K562 (cell line): ENCODE measurements around the gene TNPO2. TPM values are rescaled to one million over a fixed set of nuclear protein-coding genes. Genes with fewer than 3 reads are reported as not detected.

Source experiments
- BCOR ChIP-seq: fragments of 450-650 bp; IDR thresholded peaks from 2 replicates; pipeline ENCODE4 v1.6.1; 2016
- BRCA1 ChIP-seq, 2 experiments: fragments of 450-650 bp in 1 of 2; sonication (generic) in 1 of 2; formaldehyde crosslinking in 1 of 2; IDR thresholded peaks; 2 replicates each; pipeline versions ENCODE4 v1.5.0 to v1.6.1; 2017 to 2020; ENCODE audit warnings: mild to moderate bottlenecking in 1 of 2, missing genetic modification reagents in 1 of 2
- C11orf30 ChIP-seq: fragments of 450-650 bp; IDR thresholded peaks from 2 replicates; pipeline ENCODE4 v1.6.1; 2016; ENCODE audit warnings: low read depth, mild to moderate bottlenecking
- CCAR2 ChIP-seq: fragments of 200-400 bp; formaldehyde crosslinking; IDR thresholded peaks from 2 replicates; pipeline ENCODE4 v1.6.1; 2017; ENCODE audit warnings: mild to moderate bottlenecking, low read depth, low read length
- COPS2 ChIP-seq: fragments of 450-650 bp; conservative IDR thresholded peaks from 2 replicates; pipeline ENCODE4 v1.6.1; 2016; ENCODE audit warnings: mild to moderate bottlenecking, moderate library complexity
- CREM ChIP-seq: IDR thresholded peaks from 2 replicates; pipeline ENCODE4 v1.6.1; 2014; ENCODE audit warnings: antibody characterized with exemption, low read depth
- ELF1 ChIP-seq: fragments of 200-800 bp; sonication (Bioruptor generic); IDR thresholded peaks from 2 replicates; pipeline ENCODE4 v1.6.1; 2016; ENCODE audit warnings: missing genetic modification characterization, missing compliant biosample characterization
- KLF6 ChIP-seq: fragments of 250-450 bp; sonication (Bioruptor Pico); IDR thresholded peaks from 2 replicates; pipeline ENCODE4 v1.4.0; 2020; ENCODE audit warnings: mild to moderate bottlenecking, moderate library complexity, borderline replicate concordance
- NCOR1 ChIP-seq: fragments of 450-650 bp; IDR thresholded peaks from 2 replicates; pipeline ENCODE4 v1.6.1; 2016; ENCODE audit warnings: mild to moderate bottlenecking, moderate library complexity
- NFIC ChIP-seq: fragments of 450-650 bp; IDR thresholded peaks from 2 replicates; pipeline ENCODE4 v1.6.1; 2017; ENCODE audit warnings: mild to moderate bottlenecking, inconsistent platforms
- NFYB ChIP-seq: IDR thresholded peaks from 2 replicates; pipeline ENCODE4 v1.6.1; 2011; ENCODE audit warnings: mild to moderate bottlenecking, moderate library complexity; ENCODE audit not compliant: insufficient read length; ENCODE audit errors: extremely low read depth
- POLR2A ChIP-seq: fragments of 450-650 bp; conservative IDR thresholded peaks from 2 replicates; pipeline ENCODE4 v1.6.1; 2016
- SAP30 ChIP-seq: fragments of 200-600 bp; sonication (generic); IDR thresholded peaks from 2 replicates; pipeline ENCODE4 v1.6.1; 2012; ENCODE audit warnings: borderline replicate concordance, low read depth, mild to moderate bottlenecking, moderate library complexity, low read length, control low read depth, inconsistent platforms; ENCODE audit not compliant: insufficient read depth, poor library complexity, severe bottlenecking
- SMARCA4 ChIP-seq: fragments of 450-650 bp; IDR thresholded peaks from 2 replicates; pipeline ENCODE4 v1.6.1; 2016
- WHSC1 ChIP-seq: IDR thresholded peaks from one replicate; pipeline ENCODE4 v1.6.1; 2012; ENCODE audit warnings: low read length, control low read depth, inconsistent platforms
- XRCC5 ChIP-seq: fragments of 200-400 bp; formaldehyde crosslinking; IDR thresholded peaks from 2 replicates; pipeline ENCODE4 v1.6.1; 2017; ENCODE audit warnings: low read depth, mild to moderate bottlenecking, low read length
- ZBTB17 ChIP-seq: fragments of 450-650 bp; formaldehyde crosslinking; IDR thresholded peaks from 2 replicates; pipeline ENCODE4 v1.4.0; 2020; ENCODE audit warnings: mild to moderate bottlenecking
- ZNF175 ChIP-seq: fragments of 200-800 bp; sonication (Bioruptor generic); IDR thresholded peaks from 2 replicates; pipeline ENCODE4 v1.6.1; 2016; ENCODE audit warnings: low read depth, mild to moderate bottlenecking, missing genetic modification characterization, missing compliant biosample characterization
- ZNF41 ChIP-seq: fragments of 250-450 bp; sonication (Bioruptor Pico); conservative IDR thresholded peaks from 2 replicates; pipeline ENCODE4 v1.4.0; 2020; ENCODE audit warnings: mild to moderate bottlenecking
- ZNF436 ChIP-seq: fragments of 250-450, 450-650 bp; sonication (Bioruptor Pico); formaldehyde crosslinking; IDR thresholded peaks from 2 replicates; pipeline ENCODE4 v1.7.0; 2020; ENCODE audit warnings: mild to moderate bottlenecking
- polyA plus RNA-seq, 8 experiments: library from polyadenylated mRNA; depleted of rRNA in 4 of 8; stranded (reverse) in 5 of 8; unstranded in 3 of 8; fragments of >200 nt; fragmentation: Nextera tagmentation in 2 of 8; fragmentation: Illumina TruSeq in 1 of 8; extraction: Ambion mirVana in 2 of 8; extraction: Trizol in 1 of 8; gene quantifications; 2 replicates each; pipeline versions ENCODE4 v1.2.1 to v1.2.3, GENCODE V29; 2011 to 2014; ENCODE audit warnings: inconsistent platforms in 1 of 8, missing spikeins in 1 of 8
- total RNA-seq, 7 experiments: library from RNA; depleted of rRNA in 6 of 7; stranded (reverse); fragments of >200 nt in 6 of 7; fragmentation: Illumina TruSeq in 2 of 7; extraction: Trizol in 2 of 7; gene quantifications; 2 replicates each; pipeline versions ENCODE4 v1.2.1 to v1.2.3, GENCODE V29; 2011 to 2021; ENCODE audit warnings: low replicate concordance in 1 of 7
- TF ChIP-seq, protein P1 (sequence below), 3 experiments: fragments of 200-800 bp in 1 of 3; sonication (Bioruptor generic) in 1 of 3; sonication (generic) in 1 of 3; formaldehyde crosslinking in 1 of 3; IDR thresholded peaks; 2 replicates each; pipeline versions ENCODE4 v1.6.1 to v1.8.0; 2016 to 2022; ENCODE audit warnings: mild to moderate bottlenecking in 2 of 3, missing compliant biosample characterization in 2 of 3, missing genetic modification characterization in 2 of 3, missing genetic modification reagents in 1 of 3
- TF ChIP-seq, protein P2 (sequence below): fragments of 450-650 bp; IDR thresholded peaks from 2 replicates; pipeline ENCODE4 v1.6.1; 2014; ENCODE audit warnings: low read depth, mild to moderate bottlenecking, moderate library complexity, borderline replicate concordance
- TF ChIP-seq, protein P3 (sequence below), 2 experiments: fragments of 450-650 bp; IDR thresholded peaks; 2 replicates each; pipeline ENCODE4 v1.6.1; 2016
- TF ChIP-seq, protein P4 (sequence below): fragments of 250-450 bp; sonication (Bioruptor Pico); IDR thresholded peaks from 2 replicates; pipeline ENCODE4 v1.5.0; 2022; ENCODE audit warnings: mild to moderate bottlenecking

Gene TNPO2
- total and polyA plus RNA-seq, 9 of the 15 experiments (the other 6 are each of a cell fraction or from before 2014, with no cell fraction given): 6.0 to 126 (median 53.8) TPM

DNA sequence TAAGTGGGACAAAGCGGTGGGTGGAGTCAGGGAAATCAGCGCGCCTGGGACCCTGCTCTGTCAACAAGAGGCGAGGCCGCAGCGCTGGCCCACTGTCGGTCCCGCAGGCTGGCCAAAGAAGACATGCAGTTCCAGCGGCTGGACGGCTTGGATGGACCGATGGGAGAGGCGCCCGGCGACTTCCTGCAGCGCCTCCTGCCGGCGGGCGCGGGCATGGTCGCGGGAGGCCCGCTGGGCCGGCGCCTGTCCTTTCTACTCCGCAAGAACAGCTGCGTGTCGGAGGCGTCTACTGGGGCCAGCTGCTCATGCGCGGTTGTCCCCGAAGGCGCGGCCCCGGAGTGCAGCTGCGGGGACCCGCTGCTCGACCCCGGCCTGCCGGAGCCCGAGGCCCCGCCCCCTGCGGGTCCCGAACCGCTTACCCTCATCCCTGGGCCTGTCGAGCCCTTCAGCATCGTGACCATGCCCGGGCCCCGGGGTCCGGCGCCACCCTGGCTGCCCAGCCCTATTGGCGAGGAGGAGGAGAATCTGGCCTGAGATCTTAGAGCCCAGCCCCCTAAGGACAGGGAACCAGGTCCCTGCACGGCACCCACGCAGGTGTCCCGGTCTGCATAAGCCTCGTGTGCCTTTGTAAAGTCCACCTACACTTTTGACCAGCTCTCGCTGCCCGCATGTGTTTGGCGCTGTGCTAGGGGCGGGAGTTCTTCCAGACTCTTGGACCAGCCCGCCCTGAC, 34.0 kb upstream of the TNPO2 start (continued):
- TF ChIP-seq SAP30: no peak
- TF ChIP-seq CREM: peak; percentile 44; the same call in 1 of the 2 replicates
- no peak for TF ChIP-seq KLF6 (CRISPR knock-in tag)
- TF ChIP-seq POLR2A: no peak
- peak; percentile 46; the same call in 1 of the 2 replicates for TF ChIP-seq NFIC
- TF ChIP-seq NFYB: no peak
- TF ChIP-seq NCOR1: no peak
- no peak for TF ChIP-seq ZNF41 (CRISPR knock-in tag)
- TF ChIP-seq ZBTB17 (CRISPR knock-in tag): no peak
- TF ChIP-seq, protein P1, sequence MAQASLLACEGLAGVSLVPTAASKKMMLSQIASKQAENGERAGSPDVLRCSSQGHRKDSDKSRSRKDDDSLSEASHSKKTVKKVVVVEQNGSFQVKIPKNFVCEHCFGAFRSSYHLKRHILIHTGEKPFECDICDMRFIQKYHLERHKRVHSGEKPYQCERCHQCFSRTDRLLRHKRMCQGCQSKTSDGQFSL (CRISPR knock-in tag; IDR thresholded peaks at IDR 0.05): no peak
- TF ChIP-seq, protein P1 (tag; IDR thresholded peaks at IDR 0.05): no peak
- no peak for TF ChIP-seq WHSC1
- TF ChIP-seq ELF1 (tag): no peak
- TF ChIP-seq, protein P2, sequence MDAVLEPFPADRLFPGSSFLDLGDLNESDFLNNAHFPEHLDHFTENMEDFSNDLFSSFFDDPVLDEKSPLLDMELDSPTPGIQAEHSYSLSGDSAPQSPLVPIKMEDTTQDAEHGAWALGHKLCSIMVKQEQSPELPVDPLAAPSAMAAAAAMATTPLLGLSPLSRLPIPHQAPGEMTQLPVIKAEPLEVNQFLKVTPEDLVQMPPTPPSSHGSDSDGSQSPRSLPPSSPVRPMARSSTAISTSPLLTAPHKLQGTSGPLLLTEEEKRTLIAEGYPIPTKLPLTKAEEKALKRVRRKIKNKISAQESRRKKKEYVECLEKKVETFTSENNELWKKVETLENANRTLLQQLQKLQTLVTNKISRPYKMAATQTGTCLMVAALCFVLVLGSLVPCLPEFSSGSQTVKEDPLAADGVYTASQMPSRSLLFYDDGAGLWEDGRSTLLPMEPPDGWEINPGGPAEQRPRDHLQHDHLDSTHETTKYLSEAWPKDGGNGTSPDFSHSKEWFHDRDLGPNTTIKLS: no peak
- no peak for TF ChIP-seq COPS2
- TF ChIP-seq ZNF175: no peak
- TF ChIP-seq, protein P3, sequence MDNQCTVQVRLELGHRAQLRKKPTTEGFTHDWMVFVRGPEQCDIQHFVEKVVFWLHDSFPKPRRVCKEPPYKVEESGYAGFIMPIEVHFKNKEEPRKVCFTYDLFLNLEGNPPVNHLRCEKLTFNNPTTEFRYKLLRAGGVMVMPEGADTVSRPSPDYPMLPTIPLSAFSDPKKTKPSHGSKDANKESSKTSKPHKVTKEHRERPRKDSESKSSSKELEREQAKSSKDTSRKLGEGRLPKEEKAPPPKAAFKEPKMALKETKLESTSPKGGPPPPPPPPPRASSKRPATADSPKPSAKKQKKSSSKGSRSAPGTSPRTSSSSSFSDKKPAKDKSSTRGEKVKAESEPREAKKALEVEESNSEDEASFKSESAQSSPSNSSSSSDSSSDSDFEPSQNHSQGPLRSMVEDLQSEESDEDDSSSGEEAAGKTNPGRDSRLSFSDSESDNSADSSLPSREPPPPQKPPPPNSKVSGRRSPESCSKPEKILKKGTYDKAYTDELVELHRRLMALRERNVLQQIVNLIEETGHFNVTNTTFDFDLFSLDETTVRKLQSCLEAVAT (IDR thresholded peaks at IDR 0.05): no peak
- no peak for TF ChIP-seq C11orf30
- no peak for TF ChIP-seq BCOR
- TF ChIP-seq, protein P4, sequence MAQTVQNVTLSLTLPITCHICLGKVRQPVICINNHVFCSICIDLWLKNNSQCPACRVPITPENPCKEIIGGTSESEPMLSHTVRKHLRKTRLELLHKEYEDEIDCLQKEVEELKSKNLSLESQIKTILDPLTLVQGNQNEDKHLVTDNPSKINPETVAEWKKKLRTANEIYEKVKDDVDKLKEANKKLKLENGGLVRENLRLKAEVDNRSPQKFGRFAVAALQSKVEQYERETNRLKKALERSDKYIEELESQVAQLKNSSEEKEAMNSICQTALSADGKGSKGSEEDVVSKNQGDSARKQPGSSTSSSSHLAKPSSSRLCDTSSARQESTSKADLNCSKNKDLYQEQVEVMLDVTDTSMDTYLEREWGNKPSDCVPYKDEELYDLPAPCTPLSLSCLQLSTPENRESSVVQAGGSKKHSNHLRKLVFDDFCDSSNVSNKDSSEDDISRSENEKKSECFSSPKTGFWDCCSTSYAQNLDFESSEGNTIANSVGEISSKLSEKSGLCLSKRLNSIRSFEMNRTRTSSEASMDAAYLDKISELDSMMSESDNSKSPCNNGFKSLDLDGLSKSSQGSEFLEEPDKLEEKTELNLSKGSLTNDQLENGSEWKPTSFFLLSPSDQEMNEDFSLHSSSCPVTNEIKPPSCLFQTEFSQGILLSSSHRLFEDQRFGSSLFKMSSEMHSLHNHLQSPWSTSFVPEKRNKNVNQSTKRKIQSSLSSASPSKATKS (CRISPR knock-in tag): no peak
- no peak for TF ChIP-seq SMARCA4
- TF ChIP-seq XRCC5: peak; percentile 76; the same call in 1 of the 2 replicates
- no peak for TF ChIP-seq CCAR2
- TF ChIP-seq BRCA1 (IDR thresholded peaks at IDR 0.05): no peak
- TF ChIP-seq BRCA1 (CRISPR knock-in tag; IDR thresholded peaks at IDR 0.05): no peak
- no peak for TF ChIP-seq ZNF436 (CRISPR knock-in tag)
